Smooth muscle cell (in vitro differentiated cells): Measurements from ENCODE around the gene PCGF6. TPM values are rescaled to one million over a fixed set of nuclear protein-coding genes. Genes with fewer than 3 reads are reported as not detected.
"Not testable (repeated sequence)": the region's sequence is repeated elsewhere in the genome, so short reads cannot be mapped to it uniquely, and the experiment has no call there.

Experiments
- DNase-seq: peaks from one replicate; lab custom pipeline; 2025; ENCODE audit not compliant: unreplicated experiment; lab: John Stamatoyannopoulos, UW
- H2AFZ ChIP-seq: fragments of 200-600 bp; sonication (generic); 2 replicates; pipeline ENCODE4 v1.6.0; 2016; ENCODE audit warnings: antibody characterized with exemption, low read depth, mild to moderate bottlenecking
- H3F3A ChIP-seq: fragments of 200-600 bp; sonication (generic); 2 replicates; pipeline ENCODE4 v1.6.0; 2017; ENCODE audit warnings: antibody characterized with exemption, low read depth
- H3K27ac ChIP-seq: fragments of 200-600 bp; sonication (generic); 2 replicates; pipeline ENCODE4 v1.5.1; 2016; ENCODE audit warnings: low read depth, mild to moderate bottlenecking
- H3K27me3 ChIP-seq: fragments of 200-600 bp; sonication (generic); 2 replicates; pipeline ENCODE4 v1.6.1; 2016; ENCODE audit warnings: low read depth, mild to moderate bottlenecking
- H3K36me3 ChIP-seq: fragments of 200-600 bp; sonication (generic); 2 replicates; pipeline ENCODE4 v1.5.1; 2016; ENCODE audit warnings: low read depth
- H3K4me1 ChIP-seq: fragments of 200-600 bp; sonication (generic); 2 replicates; pipeline ENCODE4 v1.5.1; 2016; ENCODE audit warnings: low read depth
- H3K4me2 ChIP-seq: fragments of 200-600 bp; sonication (generic); 2 replicates; pipeline ENCODE4 v1.6.0; 2016; ENCODE audit warnings: mild to moderate bottlenecking
- H3K4me3 ChIP-seq: fragments of 200-600 bp; sonication (generic); 2 replicates; pipeline ENCODE4 v1.5.1; 2016; ENCODE audit warnings: mild to moderate bottlenecking
- H3K79me2 ChIP-seq: fragments of 200-600 bp; sonication (generic); 2 replicates; pipeline ENCODE4 v1.6.0; 2016; ENCODE audit warnings: low read depth, mild to moderate bottlenecking
- H3K9ac ChIP-seq: fragments of 200-600 bp; sonication (generic); 2 replicates; pipeline ENCODE4 v1.6.0; 2016; ENCODE audit warnings: low read depth
- H3K9me3 ChIP-seq: fragments of 200-600 bp; sonication (generic); replicated peaks from 2 replicates; pipeline ENCODE4 v1.5.1; 2016; ENCODE audit warnings: low read depth
- H4K20me1 ChIP-seq: fragments of 200-600 bp; sonication (generic); 2 replicates; pipeline ENCODE4 v1.6.0; 2016; ENCODE audit warnings: low read depth
- CTCF ChIP-seq: fragments of 200-600 bp; sonication (generic); IDR thresholded peaks from 2 replicates; pipeline ENCODE4 v1.5.1; 2017; ENCODE audit warnings: borderline replicate concordance, mild to moderate bottlenecking, antibody characterized with exemption; ENCODE audit not compliant: insufficient read depth, poor library complexity, severe bottlenecking
- WGBS: methylation state at CpG from one replicate; pipeline ENCODE4 v1.1.7; 2016; ENCODE audit warnings: low lambda C conversion rate; 5-methylcytosine and 5-hydroxymethylcytosine counted together
- polyA plus RNA-seq: library from polyadenylated mRNA; unstranded; fragments of >200 nt; fragmentation: Nextera tagmentation; extraction: Ambion mirVana; gene quantifications from 2 replicates; pipeline ENCODE4 v1.2.1, GENCODE V29; 2016
- total RNA-seq: library from RNA; depleted of rRNA; stranded (reverse); fragments of >200 nt; gene quantifications from 2 replicates; pipeline ENCODE4 v1.2.3, GENCODE V29; 2014

Gene PCGF6
- total and polyA plus RNA-seq, 2 experiments from 2014 or later = 8.1 to 10.4 TPM

- Histone ChIP-seq H3K4me2 (no peak overlapping the region), H3K9me3 (no peaks in the 10 kb centered on the region), H3K4me1 (no peaks in the 10 kb centered on the region), H3K9ac (no peak overlapping the region), H3K4me3 (no peak overlapping the region), H3K27ac (no peak overlapping the region), H4K20me1 (no peaks in the 10 kb centered on the region), H2AFZ (no peak overlapping the region), H3K27me3 (no peaks in the 10 kb centered on the region), H3F3A (no peaks in the 10 kb centered on the region), H3K36me3 (no peaks in the 10 kb centered on the region), H3K79me2 (no peaks in the 10 kb centered on the region)
- WGBS = 35% methylated on average over 11 of the region's 11 CpGs
- DNase-seq = peak; percentile 30
- TF ChIP-seq CTCF = no peak
These were observed 85.1 kb downstream of the PCGF6 start for GRCh38 chr10:103265717-103266329.

- DNase-seq = no peak
- no peaks in the 10 kb centered on the region for H3K36me3 ChIP-seq
- H3K79me2 ChIP-seq = no peaks in the 10 kb centered on the region
- H2AFZ ChIP-seq = no peak overlapping the region
- H3F3A ChIP-seq = no peaks in the 10 kb centered on the region
- no peaks in the 10 kb centered on the region for H3K9me3 ChIP-seq
- H3K4me1 ChIP-seq = no peaks in the 10 kb centered on the region
- WGBS = 87% methylated on average over 3 of the region's 3 CpGs
- no peak for TF ChIP-seq CTCF
- no peaks in the 10 kb centered on the region for H3K27me3 ChIP-seq
- H3K27ac ChIP-seq = no peak overlapping the region
- H3K4me3 ChIP-seq = no peak overlapping the region
- H3K9ac ChIP-seq = no peak overlapping the region
- no peaks in the 10 kb centered on the region for H4K20me1 ChIP-seq
- H3K4me2 ChIP-seq = no peak overlapping the region
These were observed 88.7 kb downstream of the PCGF6 start for GRCh38 chr10:103262229-103262628.

GRCh38 chr10:103259989-103260388 is 91.0 kb downstream of the PCGF6 start:
- no peak overlapping the region for H3K27ac ChIP-seq
- TF ChIP-seq CTCF = no peak
- H2AFZ ChIP-seq = no peak overlapping the region
- H3K36me3 ChIP-seq = no peaks in the 10 kb centered on the region
- no peak for DNase-seq
- H3K9me3 ChIP-seq = no peaks in the 10 kb centered on the region
- 92% methylated on average over 5 of the region's 5 CpGs for WGBS
- H4K20me1 ChIP-seq = no peaks in the 10 kb centered on the region
- no peak overlapping the region for H3K4me2 ChIP-seq
- H3K27me3 ChIP-seq = no peaks in the 10 kb centered on the region
- H3K4me3 ChIP-seq = no peak overlapping the region
- no peaks in the 10 kb centered on the region for H3K4me1 ChIP-seq
- H3F3A ChIP-seq = no peaks in the 10 kb centered on the region
- no peak overlapping the region for H3K9ac ChIP-seq
- no peaks in the 10 kb centered on the region for H3K79me2 ChIP-seq

GRCh38 chr10:103258928-103259327 is 92.0 kb downstream of the PCGF6 start:
- 93% methylated on average over 4 of the region's 4 CpGs for WGBS
- H3F3A ChIP-seq = not testable (repeated sequence)

More at GRCh38 chr10:103258928-103259327, 92.0 kb downstream of the PCGF6 start:
- not testable (repeated sequence) for H3K36me3 ChIP-seq, H3K9ac ChIP-seq, DNase-seq, H3K27ac ChIP-seq, H3K4me3 ChIP-seq, H3K27me3 ChIP-seq, H3K4me2 ChIP-seq, H2AFZ ChIP-seq, H3K4me1 ChIP-seq, H3K79me2 ChIP-seq, H4K20me1 ChIP-seq, H3K9me3 ChIP-seq
